CD4-positive, CD25-positive, alpha-beta regulatory T cell (primary cell): ENCODE data around the gene ELP5. TPM values are rescaled to one million over a fixed set of nuclear protein-coding genes. Genes with fewer than 3 reads are reported as not detected.

Source experiments
- ATAC-seq, 2 donors: fragments of 150-1000 bp; cut with Tn5 transposase; one replicate each; pipeline ENCODE4 v1.10.0; 2021; ENCODE audit warnings: low read depth in 2 of 2, moderate number of reproducible peaks in 2 of 2, moderate library complexity in 1 of 2
- DNase-seq, 3 donors: peaks; one replicate each; pipeline versions ENCODE4 v3.0.0 to v3.0.0-alpha.2; 2012 to 2022; ENCODE audit warnings: mixed read lengths in 1 of 3
- H3K27ac ChIP-seq: one replicate; pipeline ENCODE4 v1.7.0; 2013; ENCODE audit warnings: mild to moderate bottlenecking, low read length; ENCODE audit not compliant: insufficient read depth, poor library complexity, severe bottlenecking
- H3K27me3 ChIP-seq: one replicate; pipeline ENCODE4 v1.7.0; 2013; ENCODE audit warnings: low read length; ENCODE audit not compliant: control insufficient read depth, insufficient read depth
- H3K36me3 ChIP-seq: one replicate; pipeline ENCODE4 v1.7.0; 2013; ENCODE audit warnings: mild to moderate bottlenecking, low read length, moderate library complexity; ENCODE audit not compliant: control insufficient read depth, insufficient read depth
- H3K4me1 ChIP-seq: 2 replicates; pipeline ENCODE4 v1.7.0; 2013; ENCODE audit warnings: mild to moderate bottlenecking, low read length; ENCODE audit not compliant: insufficient read depth, control insufficient read depth, poor library complexity, severe bottlenecking
- H3K4me3 ChIP-seq: one replicate; pipeline ENCODE4 v1.7.0; 2013; ENCODE audit warnings: low read depth, mild to moderate bottlenecking, low read length, moderate library complexity
- H3K9me3 ChIP-seq, 2 experiments: 1 replicate in 1 of 2; 2 replicates in 1 of 2; pipeline ENCODE4 v1.7.0; 2013; ENCODE audit warnings: low read length in 2 of 2, mild to moderate bottlenecking in 1 of 2, moderate library complexity in 1 of 2; ENCODE audit not compliant: control insufficient read depth in 2 of 2
- H3K27ac Mint-ChIP-seq, 3 donors: one replicate each; pipeline ENCODE4 v1.8.0; 2020 to 2022; ENCODE audit warnings: mild to moderate bottlenecking in 3 of 3, mixed read lengths in 3 of 3, moderate library complexity in 2 of 3
- H3K27me3 Mint-ChIP-seq: one replicate; pipeline ENCODE4 v1.8.0; 2022; ENCODE audit warnings: mild to moderate bottlenecking, mixed read lengths
- H3K36me3 Mint-ChIP-seq: one replicate; pipeline ENCODE4 v1.8.0; 2020; ENCODE audit warnings: mixed read lengths
- H3K4me1 Mint-ChIP-seq, 4 donors: one replicate each; pipeline ENCODE4 v1.8.0; 2020 to 2022; ENCODE audit warnings: mixed read lengths in 4 of 4, mild to moderate bottlenecking in 1 of 4
- H3K4me3 Mint-ChIP-seq, 4 donors: one replicate each; pipeline ENCODE4 v1.8.0; 2020 to 2022; ENCODE audit warnings: mild to moderate bottlenecking in 4 of 4, mixed read lengths in 4 of 4, moderate library complexity in 3 of 4
- H3K9me3 Mint-ChIP-seq, 7 donors: one replicate each; pipeline ENCODE4 v1.8.0; 2020 to 2022; ENCODE audit warnings: mixed read lengths in 7 of 7, mild to moderate bottlenecking in 3 of 7, moderate library complexity in 2 of 7
- polyA plus RNA-seq, 4 donors: library from polyadenylated mRNA; unstranded; fragments of 300-500 nt; fragmentation: Illumina TruSeq; gene quantifications; one replicate each; pipeline ENCODE4 v1.2.3, GENCODE V29; 2021
- total RNA-seq: library from RNA; stranded (reverse); gene quantifications from one replicate; pipeline ENCODE4 v1.2.3, GENCODE V29; 2022

The ELP5 gene
- total and polyA plus RNA-seq, 5 donors from 2014 or later = 31.6 to 74.0 (median 56.1) TPM

GRCh38 chr17:7251661-7252175 lies 297 bp upstream of the ELP5 start, which contains the start of gene CTDNEP1:
CTDNEP1 (minus strand) TSS chr17:7251734; CDS start chr17:7251296, 438 bp downstream.
- Histone ChIP-seq H3K27ac (peak within 1 kb of the TSS; percentile 100), H3K4me1 (peaks cover 41% of the 10 kb centered on the region), H3K9me3 (no peaks in the 10 kb centered on the region), H3K36me3 (peaks cover 13% of the 10 kb centered on the region), H3K27me3 (no peaks in the 10 kb centered on the region), H3K4me3 (peak within 1 kb of the TSS; percentile 77)
- ATAC-seq (peak; percentile 92 to 94), DNase-seq (peak; percentile 98 to 99 (median 99))
- H3K4me3 Mint-ChIP-seq = peak within 1 kb of the TSS; percentile 95 to 97 (median 96)
- H3K27me3 Mint-ChIP-seq = no peaks in the 10 kb centered on the region
- peaks cover 9% of the 10 kb centered on the region for H3K36me3 Mint-ChIP-seq
- H3K9me3 Mint-ChIP-seq = no peaks in the 10 kb centered on the region
- H3K4me1 Mint-ChIP-seq = peaks cover 11 to 50% (median 34%) of the 10 kb centered on the region in 4 donors
- H3K27ac Mint-ChIP-seq = peak within 1 kb of the TSS; percentile 99 to 100 (median 99)

GRCh38 chr17:7253082-7253481 lies 1.1 kb downstream of the ELP5 start:
- H3K27me3 Mint-ChIP-seq = no peaks in the 10 kb centered on the region
- H3K9me3 ChIP-seq = no peaks in the 10 kb centered on the region
- peak overlapping the region; percentile 95 to 96 (median 96) for H3K4me3 Mint-ChIP-seq
- peaks cover 13% of the 10 kb centered on the region for H3K36me3 ChIP-seq
- H3K4me1 Mint-ChIP-seq = peaks cover 11 to 45% (median 31%) of the 10 kb centered on the region in 4 donors
- no peaks in the 10 kb centered on the region for H3K27me3 ChIP-seq
- H3K9me3 Mint-ChIP-seq = no peaks in the 10 kb centered on the region
- peaks cover 41% of the 10 kb centered on the region for H3K4me1 ChIP-seq
- H3K27ac ChIP-seq = peak overlapping the region; percentile 100
- no peak for ATAC-seq
- H3K36me3 Mint-ChIP-seq = peaks cover 11% of the 10 kb centered on the region
- peak overlapping the region; percentile 77 for H3K4me3 ChIP-seq
- H3K27ac Mint-ChIP-seq = peak overlapping the region; percentile 99 to 100 (median 99)
- no peak for DNase-seq

GRCh38 chr17:7254511-7254910 lies 2.5 kb downstream of the ELP5 start:
- Mint-ChIP-seq H3K27ac (peak overlapping the region in 1 of 3 donors; percentile 74), H3K4me1 (peaks cover 11 to 33% (median 23%) of the 10 kb centered on the region in 4 donors), H3K9me3 (no peaks in the 10 kb centered on the region), H3K27me3 (no peaks in the 10 kb centered on the region), H3K36me3 (peaks cover 11% of the 10 kb centered on the region), H3K4me3 (peak overlapping the region in 2 of 4 donors; percentile 74 to 83)
- Histone ChIP-seq H3K36me3 (peaks cover 19% of the 10 kb centered on the region), H3K27me3 (no peaks in the 10 kb centered on the region), H3K9me3 (no peaks in the 10 kb centered on the region), H3K4me1 (peaks cover 30% of the 10 kb centered on the region), H3K27ac (no peak overlapping the region), H3K4me3 (no peak overlapping the region)
- ATAC-seq = no peak
- no peak for DNase-seq

- Histone ChIP-seq H3K27me3 (no peaks in the 10 kb centered on the region), H3K9me3 (no peaks in the 10 kb centered on the region), H3K4me3 (no peak overlapping the region), H3K4me1 (peaks cover 29% of the 10 kb centered on the region), H3K36me3 (peaks cover 19% of the 10 kb centered on the region), H3K27ac (no peak overlapping the region)
- H3K36me3 Mint-ChIP-seq = peaks cover 11% of the 10 kb centered on the region
- ATAC-seq (no peak), DNase-seq (no peak)
- H3K9me3 Mint-ChIP-seq = no peaks in the 10 kb centered on the region
- H3K27ac Mint-ChIP-seq = peak overlapping the region in 1 of 3 donors; percentile 93
- H3K4me1 Mint-ChIP-seq = peaks cover 11 to 25% (median 13%) of the 10 kb centered on the region in 4 donors
- H3K27me3 Mint-ChIP-seq = peaks cover 3% of the 10 kb centered on the region
- H3K4me3 Mint-ChIP-seq = peak overlapping the region in 1 of 4 donors; percentile 69
Observed at GRCh38 chr17:7256766-7257456, 4.9 kb downstream of the ELP5 start.

- DNase-seq (no peak), ATAC-seq (no peak)
- H3K4me3 ChIP-seq = no peak overlapping the region
- Mint-ChIP-seq H3K9me3 (no peaks in the 10 kb centered on the region), H3K27me3 (peaks cover 20% of the 10 kb centered on the region), H3K36me3 (peaks cover 7% of the 10 kb centered on the region), H3K27ac (no peak overlapping the region), H3K4me1 (peaks cover 5 to 28% (median 14%) of the 10 kb centered on the region in 4 donors), H3K4me3 (peak overlapping the region in 2 of 4 donors; percentile 38 to 64)
- no peak overlapping the region for H3K27ac ChIP-seq
- H3K27me3 ChIP-seq = peaks cover 5% of the 10 kb centered on the region
- peaks cover 34% of the 10 kb centered on the region for H3K4me1 ChIP-seq
- no peaks in the 10 kb centered on the region for H3K9me3 ChIP-seq
- peaks cover 19% of the 10 kb centered on the region for H3K36me3 ChIP-seq
Observed at GRCh38 chr17:7258731-7259554, 6.9 kb downstream of the ELP5 start.

- Mint-ChIP-seq H3K36me3 (peaks cover 7% of the 10 kb centered on the region), H3K4me3 (peak overlapping the region in 1 of 4 donors; percentile 25), H3K27ac (no peak overlapping the region)
Observed at GRCh38 chr17:7259555-7259889, 7.5 kb downstream of the ELP5 start.

GRCh38 chr17:7260151-7260550 lies 8.1 kb downstream of the ELP5 start:
- Mint-ChIP-seq H3K27me3 (peaks cover 29% of the 10 kb centered on the region), H3K36me3 (peaks cover 7% of the 10 kb centered on the region), H3K9me3 (no peaks in the 10 kb centered on the region), H3K27ac (no peak overlapping the region), H3K4me3 (peak overlapping the region in 3 of 4 donors; percentile 61 to 69 (median 64)), H3K4me1 (peaks cover 5 to 31% (median 13%) of the 10 kb centered on the region in 4 donors)
- Histone ChIP-seq H3K36me3 (peaks cover 15% of the 10 kb centered on the region), H3K27ac (no peak overlapping the region), H3K4me1 (peaks cover 34% of the 10 kb centered on the region), H3K9me3 (no peaks in the 10 kb centered on the region), H3K4me3 (no peak overlapping the region), H3K27me3 (peaks cover 6% of the 10 kb centered on the region)
- DNase-seq (no peak), ATAC-seq (no peak)

More at GRCh38 chr17:7259555-7259889, 7.5 kb downstream of the ELP5 start:
- Mint-ChIP-seq H3K4me1 (peaks cover 5 to 31% (median 14%) of the 10 kb centered on the region in 4 donors), H3K9me3 (no peaks in the 10 kb centered on the region), H3K27me3 (peaks cover 26% of the 10 kb centered on the region)
- Histone ChIP-seq H3K27me3 (peaks cover 6% of the 10 kb centered on the region), H3K4me1 (peaks cover 34% of the 10 kb centered on the region), H3K36me3 (peaks cover 17% of the 10 kb centered on the region), H3K4me3 (no peak overlapping the region), H3K9me3 (no peaks in the 10 kb centered on the region), H3K27ac (no peak overlapping the region)
- no peak for ATAC-seq
- DNase-seq = no peak
